Vagina (tissue), 2 donors: ENCODE data around the gene CGNL1. TPM values are rescaled to one million over a fixed set of nuclear protein-coding genes. Genes with fewer than 3 reads are reported as not detected.

Experiments
- DNase-seq, 2 donors: peaks; one replicate each; pipeline ENCODE4 v3.0.0-alpha.2; 2017; ENCODE audit errors: extremely low spot score in 2 of 2
- H3K27ac ChIP-seq: fragments of 200-600 bp; sonication (generic); one replicate; pipeline ENCODE4 v1.5.1; 2019
- H3K27me3 ChIP-seq: fragments of 200-600 bp; sonication (generic); one replicate; pipeline ENCODE4 v1.5.1; 2019
- H3K36me3 ChIP-seq, 2 donors: fragments of 200-600 bp; sonication (generic); one replicate each; pipeline ENCODE4 v1.5.1; 2017 to 2019
- H3K4me1 ChIP-seq: fragments of 200-600 bp; sonication (generic); one replicate; pipeline ENCODE4 v1.5.1; 2019
- H3K4me3 ChIP-seq, 2 donors: fragments of 200-600 bp; sonication (generic); 1 replicate in 1 of 2; 2 replicates in 1 of 2; pipeline ENCODE4 v1.5.1; 2016 to 2019
- H3K9me3 ChIP-seq: fragments of 200-600 bp; sonication (generic); one replicate; pipeline ENCODE4 v1.5.1; 2019
- POLR2A ChIP-seq, 2 donors: fragments of 450-650 bp; IDR thresholded peaks; one replicate each; pipeline ENCODE4 v1.6.1; 2017; ENCODE audit warnings: antibody characterized with exemption in 2 of 2, mild to moderate bottlenecking in 2 of 2, moderate library complexity in 2 of 2
- POLR2AphosphoS5 ChIP-seq, 2 donors: sonication (generic); formaldehyde crosslinking; IDR thresholded peaks; one replicate each; pipeline ENCODE4 v1.9.0; 2017; ENCODE audit warnings: antibody characterized with exemption in 2 of 2, mild to moderate bottlenecking in 2 of 2, low read depth in 1 of 2; ENCODE audit not compliant: insufficient read depth in 1 of 2
- intact Hi-C: fragments of 100-400 bp; cut with DNase I; formaldehyde crosslinking; loops from one replicate; pipeline ENCODE4 v1.15.1; 2023
- total RNA-seq: library from RNA; depleted of rRNA; stranded (reverse); fragments of >200 nt; gene quantifications from one replicate; pipeline ENCODE4 v1.2.3, GENCODE V29; 2016
- TF ChIP-seq, protein P1 (sequence below), 3 experiments: fragments of 450-650 bp in 2 of 3; fragments of 200-600 bp in 1 of 3; sonication (generic) in 1 of 3; IDR thresholded peaks; one replicate each; pipeline ENCODE4 v1.5.1; 2017 to 2019; ENCODE audit warnings: antibody characterized with exemption in 3 of 3, mild to moderate bottlenecking in 2 of 3, moderate library complexity in 2 of 3

CGNL1 gene
- total RNA-seq, 1 donor from 2014 or later = 38.3 TPM

DNA sequence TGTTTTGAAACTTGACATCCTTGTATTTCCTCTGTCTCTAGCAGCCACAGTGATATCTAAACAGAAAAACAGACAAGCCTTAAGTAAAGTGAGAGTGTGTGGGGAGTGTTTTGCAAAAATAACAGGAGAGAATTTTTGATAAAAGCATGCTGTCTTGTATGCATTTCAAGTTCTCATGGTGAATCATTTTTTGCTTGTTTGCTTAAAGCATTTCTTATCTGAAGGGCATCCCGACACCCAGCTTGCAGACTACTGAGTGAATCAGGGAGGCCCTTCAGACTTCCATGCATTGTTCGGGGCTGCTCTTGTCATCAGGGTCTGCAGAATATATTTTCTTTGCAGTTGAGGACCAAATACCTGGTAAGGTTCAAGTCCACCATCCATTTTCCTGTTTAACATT lies 8.5 kb downstream of the CGNL1 start:
- intact Hi-C loops = no loop called here
- H3K9me3 ChIP-seq = no peaks in the 10 kb centered on the region
- TF ChIP-seq POLR2AphosphoS5 (IDR thresholded peaks at IDR 0.05; ENCODE audit: insufficient read depth in 1 of 2, low read depth in 1 of 2) (no peak), POLR2A (IDR thresholded peaks at IDR 0.05) (no peak)
- TF ChIP-seq, protein P1, sequence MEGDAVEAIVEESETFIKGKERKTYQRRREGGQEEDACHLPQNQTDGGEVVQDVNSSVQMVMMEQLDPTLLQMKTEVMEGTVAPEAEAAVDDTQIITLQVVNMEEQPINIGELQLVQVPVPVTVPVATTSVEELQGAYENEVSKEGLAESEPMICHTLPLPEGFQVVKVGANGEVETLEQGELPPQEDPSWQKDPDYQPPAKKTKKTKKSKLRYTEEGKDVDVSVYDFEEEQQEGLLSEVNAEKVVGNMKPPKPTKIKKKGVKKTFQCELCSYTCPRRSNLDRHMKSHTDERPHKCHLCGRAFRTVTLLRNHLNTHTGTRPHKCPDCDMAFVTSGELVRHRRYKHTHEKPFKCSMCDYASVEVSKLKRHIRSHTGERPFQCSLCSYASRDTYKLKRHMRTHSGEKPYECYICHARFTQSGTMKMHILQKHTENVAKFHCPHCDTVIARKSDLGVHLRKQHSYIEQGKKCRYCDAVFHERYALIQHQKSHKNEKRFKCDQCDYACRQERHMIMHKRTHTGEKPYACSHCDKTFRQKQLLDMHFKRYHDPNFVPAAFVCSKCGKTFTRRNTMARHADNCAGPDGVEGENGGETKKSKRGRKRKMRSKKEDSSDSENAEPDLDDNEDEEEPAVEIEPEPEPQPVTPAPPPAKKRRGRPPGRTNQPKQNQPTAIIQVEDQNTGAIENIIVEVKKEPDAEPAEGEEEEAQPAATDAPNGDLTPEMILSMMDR (IDR thresholded peaks at IDR 0.05) = no peak
- H3K27me3 ChIP-seq = no peaks in the 10 kb centered on the region
- H3K4me1 ChIP-seq = peaks cover 23% of the 10 kb centered on the region
- no peak overlapping the region for H3K4me3 ChIP-seq
- H3K27ac ChIP-seq = no peak overlapping the region
- no peak for DNase-seq
- no peaks in the 10 kb centered on the region for H3K36me3 ChIP-seq

DNA sequence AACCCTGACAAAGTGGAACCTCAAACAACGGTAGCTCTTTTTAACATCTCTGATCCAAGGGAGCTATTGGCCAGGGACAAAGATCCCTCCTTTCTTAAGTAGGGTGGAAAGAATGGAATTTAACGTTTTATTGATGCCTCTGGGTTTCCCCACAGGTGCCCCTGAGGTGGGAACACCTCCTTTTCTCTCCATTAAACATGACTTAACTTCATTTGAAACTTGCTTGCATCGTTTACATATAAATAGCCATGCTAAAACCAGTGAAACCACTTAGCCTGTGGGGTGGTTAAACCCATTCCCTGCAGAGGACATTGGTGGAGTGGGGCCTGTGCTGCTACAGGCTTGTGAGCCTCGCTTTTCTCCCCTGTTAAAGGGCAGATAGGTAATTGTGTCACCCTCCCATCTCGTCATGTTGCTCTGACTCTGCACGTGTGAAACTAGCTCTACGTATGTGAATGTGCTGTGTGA lies 9.7 kb downstream of the CGNL1 start:
- intact Hi-C loops = no loop called here
- TF ChIP-seq POLR2A (IDR thresholded peaks at IDR 0.05) (no peak), POLR2AphosphoS5 (IDR thresholded peaks at IDR 0.05; ENCODE audit: insufficient read depth in 1 of 2, low read depth in 1 of 2) (no peak)
- TF ChIP-seq, protein P1 (IDR thresholded peaks at IDR 0.05) = no peak
- Histone ChIP-seq H3K36me3 (no peaks in the 10 kb centered on the region), H3K4me1 (peaks cover 19% of the 10 kb centered on the region), H3K9me3 (no peaks in the 10 kb centered on the region), H3K27ac (no peak overlapping the region), H3K27me3 (no peaks in the 10 kb centered on the region), H3K4me3 (no peak overlapping the region)
- DNase-seq = no peak

DNA sequence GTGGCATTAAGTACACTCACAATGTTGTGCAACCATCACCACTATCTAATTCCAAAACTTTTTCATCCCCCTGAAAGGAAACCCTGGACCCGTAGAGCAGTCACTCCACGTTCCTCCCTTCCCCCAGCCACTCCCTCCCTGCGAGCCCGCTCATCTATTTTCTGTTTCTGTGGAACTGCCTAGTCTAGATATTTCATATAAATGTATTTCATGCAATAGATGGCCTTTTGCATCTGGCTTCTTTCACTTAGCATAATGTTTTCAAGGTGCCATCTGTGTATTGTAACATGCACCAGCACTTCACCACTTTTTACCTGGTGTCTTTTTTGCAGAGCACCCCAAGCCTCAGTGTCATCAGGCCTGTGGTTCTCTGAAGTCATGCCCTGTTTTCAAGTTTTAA lies 10.7 kb downstream of the CGNL1 start:
- intact Hi-C loops = no loop called here
- H3K27ac ChIP-seq = no peak overlapping the region
- H3K27me3 ChIP-seq = no peaks in the 10 kb centered on the region
- H3K4me3 ChIP-seq = no peak overlapping the region
- no peaks in the 10 kb centered on the region for H3K9me3 ChIP-seq
- TF ChIP-seq POLR2AphosphoS5 (IDR thresholded peaks at IDR 0.05; ENCODE audit: insufficient read depth in 1 of 2, low read depth in 1 of 2) (no peak), POLR2A (IDR thresholded peaks at IDR 0.05) (no peak)
- TF ChIP-seq, protein P1 (IDR thresholded peaks at IDR 0.05) = no peak
- DNase-seq = no peak
- H3K4me1 ChIP-seq = peaks cover 19% of the 10 kb centered on the region
- H3K36me3 ChIP-seq = no peaks in the 10 kb centered on the region

DNA sequence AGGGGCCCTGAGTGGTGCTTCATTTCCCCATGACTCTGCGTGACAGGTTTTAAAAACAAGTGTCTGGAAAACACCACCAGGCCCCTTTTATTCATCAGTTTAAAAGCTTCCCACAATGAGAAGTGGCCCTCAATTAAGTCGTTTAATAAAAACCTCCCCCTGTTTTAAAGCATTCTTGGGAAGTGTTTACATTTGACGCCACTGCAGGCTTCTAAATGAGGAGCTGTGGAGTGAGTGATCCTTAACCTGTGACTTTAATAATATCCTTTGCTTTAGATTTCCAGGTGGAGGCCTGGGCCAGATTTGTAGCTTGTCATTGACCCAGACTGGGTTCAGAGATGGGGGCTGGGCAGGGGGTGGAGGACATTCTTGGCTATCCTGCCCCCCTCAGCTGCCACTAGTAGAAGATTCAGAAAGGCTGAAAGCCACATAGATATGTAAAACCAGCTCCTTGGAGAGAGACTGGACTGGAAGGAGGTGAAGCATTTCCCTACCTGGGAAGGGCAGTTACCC lies 11.3 kb downstream of the CGNL1 start:
- peaks cover 24% of the 10 kb centered on the region for H3K4me1 ChIP-seq
- no peaks in the 10 kb centered on the region for H3K27me3 ChIP-seq
- intact Hi-C loops = no loop called here
- TF ChIP-seq POLR2A (IDR thresholded peaks at IDR 0.05) (no peak), POLR2AphosphoS5 (IDR thresholded peaks at IDR 0.05; ENCODE audit: insufficient read depth in 1 of 2, low read depth in 1 of 2) (no peak)
- TF ChIP-seq, protein P1 (IDR thresholded peaks at IDR 0.05) = no peak
- H3K4me3 ChIP-seq = no peak overlapping the region
- DNase-seq = no peak
- peak overlapping the region; percentile 47 for H3K27ac ChIP-seq
- H3K36me3 ChIP-seq = no peaks in the 10 kb centered on the region
- H3K9me3 ChIP-seq = no peaks in the 10 kb centered on the region

DNA sequence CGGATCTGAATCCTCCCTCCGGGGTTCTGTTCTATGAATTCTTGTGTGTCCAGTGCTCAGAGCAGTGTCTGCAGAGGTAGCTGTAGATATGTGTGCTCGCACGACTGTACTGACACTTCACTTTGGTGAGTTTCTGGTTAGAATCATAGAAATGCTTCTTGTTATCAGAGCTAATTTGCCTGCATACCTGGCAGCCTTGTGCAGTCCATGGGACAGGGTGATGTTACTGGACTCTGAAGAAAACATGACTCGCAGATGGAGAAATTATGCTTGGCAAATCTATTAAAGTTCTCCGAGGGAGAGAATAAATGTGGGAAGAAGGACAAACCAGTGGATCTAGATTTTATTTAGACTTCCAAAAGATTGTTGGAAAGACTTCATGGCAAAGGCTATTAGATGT lies 12.2 kb downstream of the CGNL1 start:
- H3K4me1 ChIP-seq = peaks cover 29% of the 10 kb centered on the region
- intact Hi-C loops = no loop called here
- no peak overlapping the region for H3K4me3 ChIP-seq
- no peaks in the 10 kb centered on the region for H3K27me3 ChIP-seq
- TF ChIP-seq, protein P1 (IDR thresholded peaks at IDR 0.05) = no peak
- TF ChIP-seq POLR2AphosphoS5 (IDR thresholded peaks at IDR 0.05; ENCODE audit: insufficient read depth in 1 of 2, low read depth in 1 of 2) = no peak
- no peaks in the 10 kb centered on the region for H3K9me3 ChIP-seq
- H3K27ac ChIP-seq = peak overlapping the region; percentile 47
- no peak for DNase-seq
- no peaks in the 10 kb centered on the region for H3K36me3 ChIP-seq
